ENCODE data around the gene KCNC1.

- no peak for TF ChIP-seq POLR2A (IDR thresholded peaks at IDR 0.05)
- TF ChIP-seq, protein P1, sequence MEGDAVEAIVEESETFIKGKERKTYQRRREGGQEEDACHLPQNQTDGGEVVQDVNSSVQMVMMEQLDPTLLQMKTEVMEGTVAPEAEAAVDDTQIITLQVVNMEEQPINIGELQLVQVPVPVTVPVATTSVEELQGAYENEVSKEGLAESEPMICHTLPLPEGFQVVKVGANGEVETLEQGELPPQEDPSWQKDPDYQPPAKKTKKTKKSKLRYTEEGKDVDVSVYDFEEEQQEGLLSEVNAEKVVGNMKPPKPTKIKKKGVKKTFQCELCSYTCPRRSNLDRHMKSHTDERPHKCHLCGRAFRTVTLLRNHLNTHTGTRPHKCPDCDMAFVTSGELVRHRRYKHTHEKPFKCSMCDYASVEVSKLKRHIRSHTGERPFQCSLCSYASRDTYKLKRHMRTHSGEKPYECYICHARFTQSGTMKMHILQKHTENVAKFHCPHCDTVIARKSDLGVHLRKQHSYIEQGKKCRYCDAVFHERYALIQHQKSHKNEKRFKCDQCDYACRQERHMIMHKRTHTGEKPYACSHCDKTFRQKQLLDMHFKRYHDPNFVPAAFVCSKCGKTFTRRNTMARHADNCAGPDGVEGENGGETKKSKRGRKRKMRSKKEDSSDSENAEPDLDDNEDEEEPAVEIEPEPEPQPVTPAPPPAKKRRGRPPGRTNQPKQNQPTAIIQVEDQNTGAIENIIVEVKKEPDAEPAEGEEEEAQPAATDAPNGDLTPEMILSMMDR (IDR thresholded peaks at IDR 0.05): no peak
- TF ChIP-seq EP300 (IDR thresholded peaks at IDR 0.05): no peak
These were observed 78.2 kb downstream of the KCNC1 start for GRCh38 chr11:17812865-17813187.
